CD14-positive monocyte (primary cell): ENCODE data around the gene LUZP1. TPM values are rescaled to one million over a fixed set of nuclear protein-coding genes. Genes with fewer than 3 reads are reported as not detected.

Experiments used
- DNase-seq, 3 donors: peaks; one replicate each; pipeline ENCODE4 v3.0.0-alpha.2; 2011 to 2022
- H2AFZ ChIP-seq: 2 replicates; pipeline ENCODE4 v1.6.0; 2012; ENCODE audit warnings: mild to moderate bottlenecking, low read depth, low read length, inconsistent platforms; ENCODE audit not compliant: insufficient read depth, poor library complexity, severe bottlenecking
- H3K27ac ChIP-seq, 2 donors: 1 replicate in 1 of 2; 2 replicates in 1 of 2; pipeline ENCODE4 v1.5.1; 2012 to 2013; ENCODE audit warnings: low read length in 2 of 2, control low read depth in 1 of 2, inconsistent platforms in 1 of 2, low read depth in 1 of 2, mild to moderate bottlenecking in 1 of 2
- H3K27me3 ChIP-seq, 2 donors: one replicate each; pipeline versions ENCODE4 v1.6.0 to v1.6.1; 2011 to 2013; ENCODE audit warnings: low read length in 2 of 2; ENCODE audit not compliant: control insufficient read depth in 2 of 2, insufficient read depth in 2 of 2
- H3K36me3 ChIP-seq, 2 donors: replicated peaks in 1 of 2; 1 replicate in 1 of 2; 2 replicates in 1 of 2; pipeline versions ENCODE4 v1.5.1 to v1.6.1; 2012 to 2013; ENCODE audit warnings: low read length in 2 of 2, control low read depth in 1 of 2, inconsistent platforms in 1 of 2, mild to moderate bottlenecking in 1 of 2; ENCODE audit not compliant: insufficient read depth in 2 of 2, control insufficient read depth in 1 of 2
- H3K4me1 ChIP-seq, 2 donors: 1 replicate in 1 of 2; 2 replicates in 1 of 2; pipeline versions ENCODE4 v1.5.1 to v1.6.1; 2012 to 2013; ENCODE audit warnings: low read length in 2 of 2, control low read depth in 1 of 2, inconsistent platforms in 1 of 2, mild to moderate bottlenecking in 1 of 2, moderate library complexity in 1 of 2; ENCODE audit not compliant: insufficient read depth in 2 of 2, control insufficient read depth in 1 of 2
- H3K4me2 ChIP-seq: replicated peaks from 2 replicates; pipeline ENCODE3; 2012; ENCODE audit warnings: low read length, moderate library complexity, mild to moderate bottlenecking; ENCODE audit not compliant: poor library complexity, severe bottlenecking; ENCODE audit errors: extremely low read depth
- H3K4me3 ChIP-seq, 3 experiments: fragments of 200-600 bp in 1 of 3; sonication (generic) in 1 of 3; replicated peaks in 1 of 3; 1 replicate in 2 of 3; 2 replicates in 1 of 3; pipeline ENCODE4 v1.5.1; 2011 to 2013; ENCODE audit warnings: low read length in 3 of 3, mild to moderate bottlenecking in 3 of 3, control low read depth in 2 of 3, low read depth in 2 of 3, inconsistent platforms in 1 of 3, moderate library complexity in 1 of 3
- H3K79me2 ChIP-seq: 2 replicates; pipeline ENCODE4 v1.6.0; 2012; ENCODE audit warnings: mild to moderate bottlenecking, control low read depth, inconsistent platforms, low read length, moderate library complexity; ENCODE audit not compliant: insufficient read depth
- H3K9ac ChIP-seq: 2 replicates; pipeline ENCODE4 v1.6.0; 2017; ENCODE audit warnings: low read length, mild to moderate bottlenecking; ENCODE audit not compliant: insufficient read depth, poor library complexity, severe bottlenecking
- H3K9me3 ChIP-seq, 2 donors: replicated peaks in 1 of 2; 1 replicate in 1 of 2; 2 replicates in 1 of 2; pipeline versions ENCODE4 v1.5.1 to v1.6.1; 2012 to 2013; ENCODE audit warnings: low read length in 2 of 2, control low read depth in 1 of 2; ENCODE audit not compliant: control insufficient read depth in 1 of 2, insufficient read depth in 1 of 2
- H4K20me1 ChIP-seq: 2 replicates; pipeline ENCODE4 v1.6.0; 2012; ENCODE audit warnings: mild to moderate bottlenecking, low read length, control low read depth, moderate library complexity; ENCODE audit not compliant: insufficient read depth
- H3K27ac Mint-ChIP-seq, 7 donors: one replicate each; pipeline ENCODE4 v1.8.0; 2020; ENCODE audit warnings: mild to moderate bottlenecking in 7 of 7, mixed read lengths in 7 of 7, moderate library complexity in 6 of 7, inconsistent platforms in 2 of 7
- H3K27me3 Mint-ChIP-seq, 3 donors: one replicate each; pipeline ENCODE4 v1.8.0; 2021 to 2022; ENCODE audit warnings: low read depth in 3 of 3, mild to moderate bottlenecking in 3 of 3, mixed read lengths in 3 of 3, moderate library complexity in 3 of 3, inconsistent platforms in 1 of 3
- H3K36me3 Mint-ChIP-seq, 2 donors: one replicate each; pipeline ENCODE4 v1.8.0; 2020; ENCODE audit warnings: mixed read lengths in 2 of 2, inconsistent platforms in 1 of 2, mild to moderate bottlenecking in 1 of 2
- H3K4me1 Mint-ChIP-seq: one replicate; pipeline ENCODE4 v1.8.0; 2020; ENCODE audit warnings: mild to moderate bottlenecking, mixed read lengths
- H3K4me3 Mint-ChIP-seq, 2 donors: one replicate each; pipeline ENCODE4 v1.8.0; 2020; ENCODE audit warnings: mild to moderate bottlenecking in 2 of 2, mixed read lengths in 2 of 2, moderate library complexity in 1 of 2
- H3K9me3 Mint-ChIP-seq, 7 donors: one replicate each; pipeline ENCODE4 v1.8.0; 2020 to 2022; ENCODE audit warnings: mixed read lengths in 7 of 7, mild to moderate bottlenecking in 6 of 7, moderate library complexity in 6 of 7, inconsistent platforms in 2 of 7
- WGBS: methylation state at CpG from one replicate; pipeline ENCODE4 v1.1.5; 2013; ENCODE audit warnings: missing lambda C conversion rate; ENCODE audit not compliant: insufficient coverage; 5-methylcytosine and 5-hydroxymethylcytosine counted together
- intact Hi-C, 2 donors: fragments of 100-400 bp; cut with micrococcal nuclease; formaldehyde crosslinking; loops; one replicate each; pipeline versions ENCODE4 v1.15.0 to v1.15.1; 2023
- polyA plus RNA-seq, 3 donors: library from polyadenylated mRNA; depleted of rRNA in 1 of 3; unstranded in 2 of 3; stranded (reverse) in 1 of 3; fragments of 300-500 nt in 2 of 3; fragments of >200 nt in 1 of 3; fragmentation: Illumina TruSeq in 2 of 3; gene quantifications; 1 replicate in 2 of 3; 2 replicates in 1 of 3; pipeline ENCODE4 v1.2.3, GENCODE V29; 2012 to 2021
- TF ChIP-seq, protein P1 (sequence below): fragments of 200-600 bp; IDR thresholded peaks from one replicate; pipeline ENCODE4 v1.8.0; 2022; ENCODE audit warnings: antibody characterized with exemption, mild to moderate bottlenecking

Gene LUZP1
- polyA plus RNA-seq, 3 donors: 4.4 to 8.7 (median 5.8) TPM

- peaks cover 12% of the 10 kb centered on the region for H3K79me2 ChIP-seq
- no peak overlapping the region for H3K4me3 ChIP-seq
- H3K9me3 ChIP-seq: no peaks in the 10 kb centered on the region
- peaks cover 0 to 3% of the 10 kb centered on the region in 2 donors for H3K36me3 Mint-ChIP-seq
- no peak overlapping the region for H3K9ac ChIP-seq
- peaks cover 0 to 6% of the 10 kb centered on the region in 2 donors for H3K4me1 ChIP-seq
- no peak overlapping the region for H2AFZ ChIP-seq
- DNase-seq: no peak
- WGBS: 100% methylated on average over 1 of the region's 4 CpGs
- peaks cover 41% of the 10 kb centered on the region for H4K20me1 ChIP-seq
- no peaks in the 10 kb centered on the region for H3K27me3 ChIP-seq
- H3K4me1 Mint-ChIP-seq: peaks cover 9% of the 10 kb centered on the region
- H3K9me3 Mint-ChIP-seq: no peaks in the 10 kb centered on the region
- no peaks in the 10 kb centered on the region for H3K36me3 ChIP-seq
- intact Hi-C loops: no loop called here
- H3K27me3 Mint-ChIP-seq: no peaks in the 10 kb centered on the region
- H3K4me2 ChIP-seq: no peak overlapping the region
- no peak overlapping the region for H3K4me3 Mint-ChIP-seq
- no peak overlapping the region for H3K27ac ChIP-seq
- TF ChIP-seq, protein P1, sequence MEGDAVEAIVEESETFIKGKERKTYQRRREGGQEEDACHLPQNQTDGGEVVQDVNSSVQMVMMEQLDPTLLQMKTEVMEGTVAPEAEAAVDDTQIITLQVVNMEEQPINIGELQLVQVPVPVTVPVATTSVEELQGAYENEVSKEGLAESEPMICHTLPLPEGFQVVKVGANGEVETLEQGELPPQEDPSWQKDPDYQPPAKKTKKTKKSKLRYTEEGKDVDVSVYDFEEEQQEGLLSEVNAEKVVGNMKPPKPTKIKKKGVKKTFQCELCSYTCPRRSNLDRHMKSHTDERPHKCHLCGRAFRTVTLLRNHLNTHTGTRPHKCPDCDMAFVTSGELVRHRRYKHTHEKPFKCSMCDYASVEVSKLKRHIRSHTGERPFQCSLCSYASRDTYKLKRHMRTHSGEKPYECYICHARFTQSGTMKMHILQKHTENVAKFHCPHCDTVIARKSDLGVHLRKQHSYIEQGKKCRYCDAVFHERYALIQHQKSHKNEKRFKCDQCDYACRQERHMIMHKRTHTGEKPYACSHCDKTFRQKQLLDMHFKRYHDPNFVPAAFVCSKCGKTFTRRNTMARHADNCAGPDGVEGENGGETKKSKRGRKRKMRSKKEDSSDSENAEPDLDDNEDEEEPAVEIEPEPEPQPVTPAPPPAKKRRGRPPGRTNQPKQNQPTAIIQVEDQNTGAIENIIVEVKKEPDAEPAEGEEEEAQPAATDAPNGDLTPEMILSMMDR: no peak
- H3K27ac Mint-ChIP-seq: no peak overlapping the region
These were observed 43.2 kb downstream of the LUZP1 start for GRCh38 chr1:23125489-23125888.

GRCh38 chr1:23124259-23125026 lies 44.2 kb downstream of the LUZP1 start:
- TF ChIP-seq, protein P1: no peak
- Histone ChIP-seq H3K4me2 (no peak overlapping the region), H3K4me3 (no peak overlapping the region), H3K4me1 (peaks cover 5 to 13% of the 10 kb centered on the region in 2 donors), H4K20me1 (peaks cover 36% of the 10 kb centered on the region), H2AFZ (no peak overlapping the region), H3K9ac (no peak overlapping the region), H3K27me3 (no peaks in the 10 kb centered on the region), H3K9me3 (no peaks in the 10 kb centered on the region), H3K79me2 (peaks cover 19% of the 10 kb centered on the region), H3K36me3 (no peaks in the 10 kb centered on the region), H3K27ac (no peak overlapping the region)
- Mint-ChIP-seq H3K36me3 (peaks cover 0 to 3% of the 10 kb centered on the region in 2 donors), H3K9me3 (no peaks in the 10 kb centered on the region), H3K4me1 (peaks cover 16% of the 10 kb centered on the region), H3K4me3 (no peak overlapping the region), H3K27me3 (no peaks in the 10 kb centered on the region), H3K27ac (no peak overlapping the region)
- DNase-seq: no peak
- WGBS: 80% methylated on average over 1 of the region's 4 CpGs
- intact Hi-C loops: no loop called here
